Calu3 (cell line): ENCODE results near the gene LRG1. TPM values are rescaled to one million over a fixed set of nuclear protein-coding genes. Genes with fewer than 3 reads are reported as not detected.

Experiments used
- BruUV-seq: library from RNA; stranded (reverse); fragments of 400-500 nt; replicated peaks from 2 replicates; lab custom pipeline; 2021; lab: Mats Ljungman, UMichigan
- CTCF ChIA-PET: fragments of 300-600 bp; sonication (Branson Sonifier 250); formaldehyde crosslinking; loops from one replicate; lab custom pipeline; 2022; ENCODE audit warnings: antibody characterized with exemption; lab: Charles Lee
- DNase-seq: peaks from one replicate; pipeline ENCODE4 v3.0.0; 2022
- H3K27ac Mint-ChIP-seq: one replicate; pipeline ENCODE4 v1.8.0; 2022; ENCODE audit warnings: mixed read lengths; ENCODE audit not compliant: unreplicated experiment
- H3K27me3 Mint-ChIP-seq: one replicate; pipeline ENCODE4 v1.8.0; 2022; ENCODE audit warnings: mixed read lengths; ENCODE audit not compliant: unreplicated experiment
- H3K36me3 Mint-ChIP-seq: one replicate; pipeline ENCODE4 v1.8.0; 2022; ENCODE audit warnings: mild to moderate bottlenecking, moderate library complexity, mixed read lengths; ENCODE audit not compliant: insufficient read depth, unreplicated experiment
- H3K4me1 Mint-ChIP-seq: one replicate; pipeline ENCODE4 v1.8.0; 2022; ENCODE audit warnings: mild to moderate bottlenecking, low read depth, mixed read lengths; ENCODE audit not compliant: unreplicated experiment
- H3K4me3 Mint-ChIP-seq: one replicate; pipeline ENCODE4 v1.8.0; 2022; ENCODE audit warnings: mild to moderate bottlenecking, low read depth, moderate library complexity, mixed read lengths; ENCODE audit not compliant: unreplicated experiment
- H3K9me3 Mint-ChIP-seq: one replicate; pipeline ENCODE4 v1.8.0; 2022; ENCODE audit warnings: low read depth, mixed read lengths; ENCODE audit not compliant: unreplicated experiment
- intact Hi-C: fragments of 100-400 bp; cut with micrococcal nuclease; formaldehyde crosslinking; loops from one replicate; pipeline ENCODE4 v1.10.0; 2022; ENCODE audit not compliant: unreplicated experiment
- total RNA-seq: library from RNA; stranded (reverse); gene quantifications from 2 replicates; pipeline ENCODE4 v1.2.3, GENCODE V29; 2022
- TF ChIP-seq, protein P1 (sequence below): fragments of 200-600 bp; IDR thresholded peaks from one replicate; pipeline ENCODE4 v1.8.0; 2022; ENCODE audit warnings: antibody characterized with exemption; ENCODE audit not compliant: unreplicated experiment

Gene LRG1
- total RNA-seq, 1 experiment from 2014 or later = 28.5 TPM

DNA sequence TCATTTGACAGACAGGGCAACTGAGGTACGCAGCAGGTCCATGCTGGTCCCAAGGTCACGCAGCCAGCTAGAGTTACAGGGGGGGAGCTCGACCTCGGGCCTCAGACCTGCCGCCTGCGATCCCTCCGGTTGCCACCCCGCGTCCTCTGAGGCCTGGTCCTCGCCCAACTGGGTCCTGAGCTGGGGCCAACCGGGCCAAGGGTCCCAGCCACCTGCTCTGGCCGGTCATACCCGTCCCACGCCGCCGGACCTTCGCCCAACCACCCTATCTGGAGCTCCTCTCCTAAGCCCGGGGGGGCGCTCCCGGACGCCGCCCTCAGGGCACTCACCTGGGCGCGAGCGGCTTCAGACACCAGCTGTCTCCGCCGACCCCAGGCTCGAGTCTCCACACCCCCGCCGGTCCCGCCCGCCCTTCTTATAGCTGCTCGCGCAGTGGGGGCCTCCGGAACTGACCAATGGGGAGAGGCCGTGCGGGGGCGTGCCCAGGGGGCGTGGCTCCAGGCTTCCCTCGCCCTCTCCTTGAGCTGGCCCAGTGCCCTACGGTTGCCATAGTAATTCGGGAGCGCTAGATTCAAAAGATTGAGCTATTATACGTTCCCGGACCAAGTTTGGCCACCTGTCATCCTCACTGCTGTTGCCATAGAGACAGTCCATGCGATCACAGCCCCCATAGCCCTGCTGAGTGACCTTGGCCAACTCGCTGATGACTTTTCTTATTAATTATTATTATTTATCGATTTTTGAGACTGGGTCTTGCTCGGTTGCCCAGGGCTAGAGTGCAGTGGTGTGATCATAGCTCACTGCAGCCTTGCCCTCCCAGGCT lies 4.8 kb downstream of the LRG1 start, which contains the start of gene PLIN5:
Gene PLIN5 (minus strand): TSS at position 389 of the 823 bp plus-strand sequence. CDS start 1,150 bp downstream, outside the sequence.
- Mint-ChIP-seq H3K36me3 (peaks cover 14% of the 10 kb centered on the region), H3K27ac (peak within 1 kb of the TSS; percentile 5), H3K4me3 (peak within 1 kb of the TSS; percentile 58), H3K9me3 (no peaks in the 10 kb centered on the region), H3K27me3 (peaks cover 4% of the 10 kb centered on the region), H3K4me1 (peaks cover 24% of the 10 kb centered on the region)
- DNase-seq = peak; percentile 90
- intact Hi-C loops = no loop called here
- BruUV-seq = no TSS peak
- CTCF ChIA-PET = interaction anchor here (0.5 to 1.9 kb wide), 6 partner anchors 10 to 64 kb away, joined by 3 to 9 read pairs (median 4); partner anchors contain the start of gene HDGFL2
- TF ChIP-seq, protein P1, sequence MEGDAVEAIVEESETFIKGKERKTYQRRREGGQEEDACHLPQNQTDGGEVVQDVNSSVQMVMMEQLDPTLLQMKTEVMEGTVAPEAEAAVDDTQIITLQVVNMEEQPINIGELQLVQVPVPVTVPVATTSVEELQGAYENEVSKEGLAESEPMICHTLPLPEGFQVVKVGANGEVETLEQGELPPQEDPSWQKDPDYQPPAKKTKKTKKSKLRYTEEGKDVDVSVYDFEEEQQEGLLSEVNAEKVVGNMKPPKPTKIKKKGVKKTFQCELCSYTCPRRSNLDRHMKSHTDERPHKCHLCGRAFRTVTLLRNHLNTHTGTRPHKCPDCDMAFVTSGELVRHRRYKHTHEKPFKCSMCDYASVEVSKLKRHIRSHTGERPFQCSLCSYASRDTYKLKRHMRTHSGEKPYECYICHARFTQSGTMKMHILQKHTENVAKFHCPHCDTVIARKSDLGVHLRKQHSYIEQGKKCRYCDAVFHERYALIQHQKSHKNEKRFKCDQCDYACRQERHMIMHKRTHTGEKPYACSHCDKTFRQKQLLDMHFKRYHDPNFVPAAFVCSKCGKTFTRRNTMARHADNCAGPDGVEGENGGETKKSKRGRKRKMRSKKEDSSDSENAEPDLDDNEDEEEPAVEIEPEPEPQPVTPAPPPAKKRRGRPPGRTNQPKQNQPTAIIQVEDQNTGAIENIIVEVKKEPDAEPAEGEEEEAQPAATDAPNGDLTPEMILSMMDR = no peak

DNA sequence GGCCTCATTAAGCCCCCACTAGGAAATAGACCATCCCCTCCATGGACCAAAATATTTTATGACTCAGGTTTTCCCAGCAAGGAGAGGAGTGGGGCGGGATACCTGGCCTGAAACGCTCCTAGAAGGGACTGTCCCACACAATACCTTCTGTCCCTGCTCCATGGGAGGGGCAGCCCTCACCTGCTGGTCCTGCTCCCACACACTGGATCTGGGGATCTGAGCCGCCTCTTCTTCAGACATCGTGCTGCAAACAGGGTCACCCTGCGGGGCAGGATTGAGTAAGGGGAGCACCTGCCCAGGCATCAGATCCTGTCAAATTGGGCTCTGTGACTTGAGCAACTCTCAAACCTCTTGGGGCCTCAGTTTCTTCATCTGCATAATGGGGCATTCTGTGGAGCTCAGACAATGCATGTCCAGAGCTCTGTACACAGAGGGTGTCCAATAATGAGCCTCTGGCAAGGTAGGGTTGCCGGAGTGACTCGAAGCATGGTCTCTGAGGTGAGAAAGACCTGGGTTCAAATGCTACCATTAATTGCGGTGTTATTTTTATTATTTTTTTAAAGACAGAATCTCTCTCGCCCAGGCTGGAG lies 5.9 kb downstream of the LRG1 start:
- no peak for DNase-seq
- CTCF ChIA-PET = interaction anchor here (1.9 kb wide), 1 partner anchor 9 kb away, joined by 9 read pairs; no protein-coding TSS in a partner anchor
- Mint-ChIP-seq H3K4me3 (no peak overlapping the region), H3K27me3 (peaks cover 14% of the 10 kb centered on the region), H3K36me3 (peaks cover 6% of the 10 kb centered on the region), H3K4me1 (peaks cover 14% of the 10 kb centered on the region), H3K27ac (no peak overlapping the region), H3K9me3 (no peaks in the 10 kb centered on the region)
- intact Hi-C loops = no loop called here
- BruUV-seq = no TSS peak
- TF ChIP-seq, protein P1 = no peak

DNA sequence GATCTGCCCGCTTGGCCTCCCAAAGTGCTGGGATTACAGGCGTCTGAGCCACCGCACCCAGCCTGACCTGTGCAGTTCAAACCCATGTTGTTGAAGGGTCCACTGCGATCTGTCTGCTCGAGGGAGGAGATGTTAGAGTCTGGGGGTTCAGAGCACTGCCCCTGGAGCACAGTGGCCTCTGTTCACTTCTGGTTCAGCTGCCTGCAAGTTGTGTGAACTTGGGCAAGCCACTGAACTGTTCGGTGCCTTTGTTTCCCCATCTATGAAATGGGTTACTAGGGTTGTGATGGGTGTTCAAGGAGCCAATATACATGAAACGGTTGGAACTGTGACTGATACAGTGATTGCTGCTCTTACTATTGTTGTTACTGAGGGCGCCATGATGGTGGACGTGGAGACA lies 6.5 kb downstream of the LRG1 start:
- Mint-ChIP-seq H3K27me3 (peaks cover 14% of the 10 kb centered on the region), H3K9me3 (no peaks in the 10 kb centered on the region), H3K27ac (no peak overlapping the region), H3K4me3 (no peak overlapping the region), H3K36me3 (peaks cover 6% of the 10 kb centered on the region), H3K4me1 (peaks cover 8% of the 10 kb centered on the region)
- no TSS peak for BruUV-seq
- DNase-seq = no peak
- TF ChIP-seq, protein P1 = no peak
- intact Hi-C loops = no loop called here
- CTCF ChIA-PET = no interaction called here

DNA sequence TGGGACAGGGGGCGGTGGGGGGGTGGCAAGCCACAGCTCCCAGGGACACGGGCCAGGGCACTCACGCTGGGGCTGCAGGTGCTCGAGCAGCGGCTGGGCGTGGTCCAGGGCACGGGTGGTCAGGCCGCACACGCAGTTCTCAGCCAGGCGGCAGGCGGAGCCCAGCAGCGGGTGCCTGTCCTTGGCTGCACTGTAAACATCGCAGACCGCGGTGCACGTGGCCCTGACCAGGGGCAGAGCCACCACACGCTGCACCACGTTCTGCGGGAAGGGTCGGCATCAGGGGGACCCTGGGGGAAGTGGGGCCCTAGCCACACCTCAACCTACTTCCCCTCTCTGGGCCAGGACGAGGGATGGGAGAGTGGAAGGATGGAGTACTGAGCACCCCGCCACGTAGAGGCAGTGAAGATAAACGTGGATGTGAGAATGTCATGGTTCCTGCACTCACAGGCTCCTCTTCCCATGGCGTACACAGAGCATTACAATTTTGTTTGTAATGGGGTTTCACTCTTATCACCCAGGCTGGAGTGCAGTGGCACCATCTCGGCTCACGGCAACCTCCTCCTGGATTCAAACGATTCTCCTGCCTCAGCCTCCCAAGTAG lies 8.2 kb downstream of the LRG1 start:
- Mint-ChIP-seq H3K4me3 (no peak overlapping the region), H3K27ac (no peak overlapping the region), H3K36me3 (peaks cover 6% of the 10 kb centered on the region), H3K9me3 (no peaks in the 10 kb centered on the region), H3K4me1 (peaks cover 8% of the 10 kb centered on the region), H3K27me3 (peaks cover 14% of the 10 kb centered on the region)
- BruUV-seq = no TSS peak
- intact Hi-C loops = no loop called here
- TF ChIP-seq, protein P1 = no peak
- CTCF ChIA-PET = no interaction called here
- no peak for DNase-seq
